Testis (tissue), 3 donors: Measurements from ENCODE around the gene MIB2. TPM values are rescaled to one million over a fixed set of nuclear protein-coding genes. Genes with fewer than 3 reads are reported as not detected.

Source experiments
- DNase-seq: peaks from one replicate; pipeline ENCODE4 v3.0.0-alpha.2; 2019
- H3K27ac ChIP-seq, 2 donors: fragments of 200-600 bp; sonication (generic); one replicate each; pipeline ENCODE4 v1.5.1; 2019
- H3K27me3 ChIP-seq: fragments of 200-600 bp; sonication (generic); one replicate; pipeline ENCODE4 v1.5.1; 2019
- H3K36me3 ChIP-seq: fragments of 200-600 bp; sonication (generic); one replicate; pipeline ENCODE4 v1.5.1; 2017; ENCODE audit warnings: low read depth; ENCODE audit errors: missing control alignments
- H3K4me1 ChIP-seq: fragments of 200-600 bp; sonication (generic); one replicate; pipeline ENCODE4 v1.5.1; 2019
- H3K4me3 ChIP-seq, 2 donors: fragments of 200-600 bp; sonication (generic); one replicate each; pipeline ENCODE4 v1.5.1; 2017 to 2019
- H3K9me3 ChIP-seq: fragments of 200-600 bp; sonication (generic); one replicate; pipeline ENCODE4 v1.5.1; 2017
- CTCF ChIP-seq, 3 experiments: fragments of 450-650 bp in 2 of 3; fragments of 200-600 bp in 1 of 3; sonication (generic) in 1 of 3; IDR thresholded peaks; one replicate each; pipeline ENCODE4 v1.5.1; 2016 to 2019; ENCODE audit warnings: antibody characterized with exemption in 3 of 3, mild to moderate bottlenecking in 2 of 3, moderate library complexity in 1 of 3
- POLR2A ChIP-seq: fragments of 450-650 bp; IDR thresholded peaks from one replicate; pipeline ENCODE4 v1.6.1; 2017; ENCODE audit warnings: antibody characterized with exemption, mild to moderate bottlenecking, moderate library complexity
- WGBS, 2 donors: methylation state at CpG; one replicate each; pipeline ENCODE4 v1.1.5; 2018; 5-methylcytosine and 5-hydroxymethylcytosine counted together
- intact Hi-C: fragments of 100-400 bp; cut with DNase I; formaldehyde crosslinking; loops from one replicate; pipeline ENCODE4 v1.15.1; 2023; ENCODE audit warnings: low total_unique reads
- polyA plus RNA-seq: library from polyadenylated mRNA; stranded (reverse); fragments of 350-450 nt; fragmentation: Illumina TruSeq; extraction: RNeasy Lipid Tissue Mini Kit (QIAGEN cat#74804); gene quantifications from one replicate; pipeline ENCODE4 v1.2.3, GENCODE V29; 2014; ENCODE audit warnings: low read depth, low replicate concordance; ENCODE audit not compliant: insufficient read depth
- total RNA-seq, 2 donors: library from RNA; depleted of rRNA; stranded (reverse); fragments of >200 nt; gene quantifications; one replicate each; pipeline ENCODE4 v1.2.3, GENCODE V29; 2016

The MIB2 gene
- total and polyA plus RNA-seq, 3 donors from 2014 or later = 38.7 to 172 (median 154) TPM

- Histone ChIP-seq H3K27ac (no peak overlapping the region), H3K4me3 (no peak overlapping the region), H3K4me1 (no peaks in the 10 kb centered on the region), H3K9me3 (no peaks in the 10 kb centered on the region), H3K36me3 (no peaks in the 10 kb centered on the region), H3K27me3 (no peaks in the 10 kb centered on the region)
- DNase-seq = no peak
- 76% methylated on average over 9 of the region's 9 CpGs for WGBS, 2 donors
- intact Hi-C loops = no loop called here
- TF ChIP-seq POLR2A = no peak
- no peak for TF ChIP-seq CTCF (IDR thresholded peaks at IDR 0.05)
Observed at GRCh38 chr1:1582585-1583346, 32.5 kb upstream of the MIB2 start.

- no peak overlapping the region for H3K4me3 ChIP-seq
- no peak overlapping the region for H3K27ac ChIP-seq
- H3K27me3 ChIP-seq = no peaks in the 10 kb centered on the region
- H3K4me1 ChIP-seq = no peaks in the 10 kb centered on the region
- no peak for DNase-seq
- TF ChIP-seq POLR2A (no peak), CTCF (IDR thresholded peaks at IDR 0.05) (no peak)
- H3K9me3 ChIP-seq = no peaks in the 10 kb centered on the region
- 89 to 90% methylated on average over 19 to 23 of the region's 23 CpGs for WGBS, 2 donors
- no peaks in the 10 kb centered on the region for H3K36me3 ChIP-seq
- intact Hi-C loops = no loop called here
Observed at GRCh38 chr1:1583347-1584010, 31.8 kb upstream of the MIB2 start.

- Histone ChIP-seq H3K27me3 (no peaks in the 10 kb centered on the region), H3K36me3 (no peaks in the 10 kb centered on the region), H3K4me1 (no peaks in the 10 kb centered on the region), H3K4me3 (no peak overlapping the region), H3K27ac (no peak overlapping the region), H3K9me3 (no peaks in the 10 kb centered on the region)
- TF ChIP-seq POLR2A (no peak), CTCF (IDR thresholded peaks at IDR 0.05) (no peak)
- intact Hi-C loops = no loop called here
- DNase-seq = no peak
- 92 to 93% methylated on average over 13 of the region's 13 CpGs for WGBS, 2 donors
Observed at GRCh38 chr1:1591452-1591851, 23.8 kb upstream of the MIB2 start.

- H3K27ac ChIP-seq = no peak overlapping the region
- intact Hi-C loops = no loop called here
- TF ChIP-seq CTCF (IDR thresholded peaks at IDR 0.05) = no peak
- no peak for TF ChIP-seq POLR2A
- H3K27me3 ChIP-seq = no peaks in the 10 kb centered on the region
- no peaks in the 10 kb centered on the region for H3K9me3 ChIP-seq
- no peak for DNase-seq
- H3K36me3 ChIP-seq = no peaks in the 10 kb centered on the region
- H3K4me1 ChIP-seq = peaks cover 15% of the 10 kb centered on the region
- WGBS, 2 donors = 80 to 86% methylated on average over 8 to 24 of the region's 24 CpGs
- H3K4me3 ChIP-seq = no peak overlapping the region
Observed at GRCh38 chr1:1593834-1594601, 21.3 kb upstream of the MIB2 start.
